HL-60 (cell line): Measurements from ENCODE around the gene APOL3.

Experiments used
- DNase-seq, 2 experiments: peaks; one replicate each; pipeline ENCODE4 v3.0.0-alpha.2; 2010 to 2020; ENCODE audit warnings: low read depth in 1 of 2, low spot score in 1 of 2
- H3K27ac ChIP-seq: fragments of 250-450 bp; sonication (Bioruptor Pico); replicated peaks from 2 replicates; pipeline ENCODE4 v1.5.1; 2020; ENCODE audit warnings: mild to moderate bottlenecking, moderate library complexity
- H3K27me3 ChIP-seq: fragments of 250-450 bp; sonication (Bioruptor Pico); 2 replicates; pipeline ENCODE4 v1.5.1; 2021; ENCODE audit warnings: mild to moderate bottlenecking, moderate library complexity; ENCODE audit not compliant: insufficient read depth, poor library complexity, severe bottlenecking
- H3K4me3 ChIP-seq: replicated peaks from 2 replicates; pipeline ENCODE4 v1.5.1; 2011; ENCODE audit warnings: mild to moderate bottlenecking, control low read depth, low read length; ENCODE audit not compliant: insufficient read depth
- CTCF ChIP-seq: IDR thresholded peaks from one replicate; pipeline ENCODE4 v1.5.1; 2011; ENCODE audit warnings: low read length, control low read depth, inconsistent platforms; ENCODE audit not compliant: insufficient read depth
- GABPA ChIP-seq: IDR thresholded peaks from 2 replicates; pipeline ENCODE4 v1.6.1; 2012; ENCODE audit warnings: low read depth
- POLR2AphosphoS5 ChIP-seq: IDR thresholded peaks from 2 replicates; pipeline ENCODE4 v1.6.1; 2012; ENCODE audit warnings: low read depth
- REST ChIP-seq: IDR thresholded peaks from 2 replicates; pipeline ENCODE4 v1.6.1; 2012; ENCODE audit warnings: low read depth; ENCODE audit not compliant: insufficient replicate concordance
- SPI1 ChIP-seq: IDR thresholded peaks from 2 replicates; pipeline ENCODE4 v1.6.1; 2012; ENCODE audit warnings: low read depth, mild to moderate bottlenecking, borderline replicate concordance

Gene APOL3

GRCh38 chr22:36106910-36107309, 53.6 kb downstream of the APOL3 start:
- Histone ChIP-seq H3K27ac (no peak overlapping the region), H3K4me3 (no peak overlapping the region), H3K27me3 (peaks cover 2% of the 10 kb centered on the region)
- TF ChIP-seq SPI1 (no peak), POLR2AphosphoS5 (no peak), REST (no peak), GABPA (no peak), CTCF (no peak)
- no peak for DNase-seq

GRCh38 chr22:36104988-36105387, 55.6 kb downstream of the APOL3 start:
- H3K27me3 ChIP-seq = peaks cover 3% of the 10 kb centered on the region
- no peak for DNase-seq

GRCh38 chr22:36104435-36104834, 56.1 kb downstream of the APOL3 start:
- DNase-seq = no peak
- TF ChIP-seq SPI1 (no peak), POLR2AphosphoS5 (no peak), GABPA (no peak), CTCF (no peak), REST (no peak)

More at GRCh38 chr22:36104988-36105387, 55.6 kb downstream of the APOL3 start:
- TF ChIP-seq CTCF = no peak
- TF ChIP-seq POLR2AphosphoS5 = no peak
- TF ChIP-seq REST = no peak
- TF ChIP-seq GABPA = no peak
- TF ChIP-seq SPI1 = no peak
- Histone ChIP-seq H3K27ac (no peak overlapping the region), H3K4me3 (no peak overlapping the region)

More at GRCh38 chr22:36104435-36104834, 56.1 kb downstream of the APOL3 start:
- Histone ChIP-seq H3K27ac (no peak overlapping the region), H3K27me3 (peaks cover 6% of the 10 kb centered on the region), H3K4me3 (no peak overlapping the region)
